ENCODE measurements around the gene LAMA4. TPM values are rescaled to one million over a fixed set of nuclear protein-coding genes. Genes with fewer than 3 reads are reported as not detected.

LAMA4 gene
- total RNA-seq, 1 donor from 2014 or later, result 0.56 TPM

- Histone ChIP-seq H3K4me3 (no peak overlapping the region), H3K27ac (no peak overlapping the region), H3K36me3 (no peaks in the 10 kb centered on the region), H3F3A (ENCODE audit: low read depth) (no peaks in the 10 kb centered on the region), H3K4me1 (peaks cover 6% of the 10 kb centered on the region), H4K20me1 (ENCODE audit: low read depth) (no peaks in the 10 kb centered on the region), H3K9me3 (ENCODE audit: low read depth) (no peaks in the 10 kb centered on the region), H3K4me2 (no peak overlapping the region), H3K79me2 (ENCODE audit: low read depth) (no peaks in the 10 kb centered on the region), H3K27me3 (no peaks in the 10 kb centered on the region), H3K9ac (no peak overlapping the region), H2AFZ (replicated peaks) (no peak overlapping the region)
- Mint-ChIP-seq H3K36me3 (no peaks in the 10 kb centered on the region), H3K27ac (no peak overlapping the region), H3K27me3 (ENCODE audit: insufficient read depth, low read depth) (peaks cover 2% of the 10 kb centered on the region), H3K9me3 (no peaks in the 10 kb centered on the region), H3K4me1 (no peaks in the 10 kb centered on the region), H3K4me3 (no peak overlapping the region)
- DNase-seq (ENCODE audit: low spot score), result no peak
- TF ChIP-seq, protein P1, sequence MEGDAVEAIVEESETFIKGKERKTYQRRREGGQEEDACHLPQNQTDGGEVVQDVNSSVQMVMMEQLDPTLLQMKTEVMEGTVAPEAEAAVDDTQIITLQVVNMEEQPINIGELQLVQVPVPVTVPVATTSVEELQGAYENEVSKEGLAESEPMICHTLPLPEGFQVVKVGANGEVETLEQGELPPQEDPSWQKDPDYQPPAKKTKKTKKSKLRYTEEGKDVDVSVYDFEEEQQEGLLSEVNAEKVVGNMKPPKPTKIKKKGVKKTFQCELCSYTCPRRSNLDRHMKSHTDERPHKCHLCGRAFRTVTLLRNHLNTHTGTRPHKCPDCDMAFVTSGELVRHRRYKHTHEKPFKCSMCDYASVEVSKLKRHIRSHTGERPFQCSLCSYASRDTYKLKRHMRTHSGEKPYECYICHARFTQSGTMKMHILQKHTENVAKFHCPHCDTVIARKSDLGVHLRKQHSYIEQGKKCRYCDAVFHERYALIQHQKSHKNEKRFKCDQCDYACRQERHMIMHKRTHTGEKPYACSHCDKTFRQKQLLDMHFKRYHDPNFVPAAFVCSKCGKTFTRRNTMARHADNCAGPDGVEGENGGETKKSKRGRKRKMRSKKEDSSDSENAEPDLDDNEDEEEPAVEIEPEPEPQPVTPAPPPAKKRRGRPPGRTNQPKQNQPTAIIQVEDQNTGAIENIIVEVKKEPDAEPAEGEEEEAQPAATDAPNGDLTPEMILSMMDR (IDR thresholded peaks at IDR 0.05), result no peak
- TF ChIP-seq EZH2 (IDR thresholded peaks at IDR 0.05), result no peak
- no peak for TF ChIP-seq EZH2phosphoT487 (IDR thresholded peaks at IDR 0.05)
These were observed 23.2 kb downstream of the LAMA4 start for GRCh38 chr6:112231164-112231563.

DNA sequence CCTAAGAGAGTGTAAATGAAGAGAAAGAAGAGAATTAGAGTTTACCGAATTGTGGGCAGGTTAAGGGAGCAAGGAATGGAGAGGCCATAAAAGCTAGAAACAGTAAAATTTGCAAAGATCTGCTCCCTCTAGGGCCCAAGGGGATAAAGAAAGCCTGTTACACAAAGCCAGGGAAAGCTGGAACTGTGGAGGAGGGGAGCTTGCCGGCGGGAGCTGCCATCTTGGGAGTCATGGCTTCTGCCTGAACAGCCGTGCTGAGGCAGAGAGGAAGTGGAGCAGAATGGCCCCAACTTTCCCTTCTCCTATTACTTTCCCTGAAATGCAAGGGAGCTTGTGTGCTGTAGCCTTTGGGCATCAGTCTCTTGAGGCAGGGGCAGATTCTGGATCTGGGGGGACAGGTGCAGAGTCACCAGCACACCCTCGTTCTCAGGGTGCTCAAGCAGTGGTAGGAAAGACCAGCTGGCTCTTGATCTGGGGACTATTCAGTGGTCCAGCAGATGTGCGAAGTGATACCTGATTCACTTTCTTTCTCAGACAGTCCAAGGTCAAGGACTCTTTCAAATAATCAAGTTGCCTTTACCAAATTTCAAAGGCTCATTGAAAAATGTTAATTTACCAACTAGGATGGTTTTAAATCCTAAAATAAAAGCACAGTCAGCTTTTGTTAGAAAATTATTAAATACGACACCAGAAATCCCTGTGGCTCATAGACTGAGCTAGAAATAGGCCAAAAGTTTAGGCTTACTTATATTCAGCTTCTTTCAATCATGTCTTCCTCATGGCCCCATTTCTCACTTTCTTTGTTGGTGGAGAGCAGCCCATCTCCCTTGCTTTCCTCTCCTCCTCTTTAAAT lies 25.7 kb downstream of the LAMA4 start:
- Histone ChIP-seq H3K4me2 (no peak overlapping the region), H3K27ac (no peak overlapping the region), H4K20me1 (ENCODE audit: low read depth) (no peaks in the 10 kb centered on the region), H3K9ac (no peak overlapping the region), H2AFZ (replicated peaks) (peak overlapping the region; percentile 59), H3K27me3 (no peaks in the 10 kb centered on the region), H3F3A (ENCODE audit: low read depth) (no peaks in the 10 kb centered on the region), H3K4me3 (no peak overlapping the region), H3K9me3 (ENCODE audit: low read depth) (no peaks in the 10 kb centered on the region), H3K79me2 (ENCODE audit: low read depth) (no peaks in the 10 kb centered on the region), H3K36me3 (no peaks in the 10 kb centered on the region), H3K4me1 (peaks cover 6% of the 10 kb centered on the region)
- Mint-ChIP-seq H3K27me3 (ENCODE audit: insufficient read depth, low read depth) (peaks cover 4% of the 10 kb centered on the region), H3K4me1 (no peaks in the 10 kb centered on the region), H3K9me3 (no peaks in the 10 kb centered on the region), H3K27ac (peak overlapping the region; percentile 3), H3K4me3 (no peak overlapping the region), H3K36me3 (no peaks in the 10 kb centered on the region)
- no peak for TF ChIP-seq EZH2 (IDR thresholded peaks at IDR 0.05)
- TF ChIP-seq, protein P1 (IDR thresholded peaks at IDR 0.05), result no peak
- TF ChIP-seq EZH2phosphoT487 (IDR thresholded peaks at IDR 0.05), result no peak
- DNase-seq (ENCODE audit: low spot score), result no peak

DNA sequence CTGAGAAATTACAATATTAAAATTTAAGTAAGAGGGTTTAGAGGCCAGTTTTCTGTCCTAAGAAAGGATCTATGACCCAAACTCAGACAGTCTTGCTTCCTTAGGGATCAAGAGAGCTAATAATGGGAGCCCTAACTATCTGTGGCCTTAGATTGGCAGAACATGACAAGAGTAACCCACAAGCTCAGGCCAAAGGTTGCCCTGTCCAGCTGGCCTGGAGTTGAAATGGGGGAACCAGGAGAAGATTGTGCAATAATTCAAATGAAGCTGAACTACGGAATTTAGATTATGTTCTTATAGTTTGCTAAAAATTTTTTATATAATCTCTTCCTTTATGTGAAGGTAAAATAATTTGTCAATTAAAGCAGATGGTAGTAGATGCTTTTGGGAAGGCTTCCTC lies 26.4 kb downstream of the LAMA4 start:
- no peak for TF ChIP-seq EZH2 (IDR thresholded peaks at IDR 0.05)
- TF ChIP-seq, protein P1 (IDR thresholded peaks at IDR 0.05), result no peak
- no peak for TF ChIP-seq EZH2phosphoT487 (IDR thresholded peaks at IDR 0.05)
- Mint-ChIP-seq H3K27me3 (ENCODE audit: insufficient read depth, low read depth) (peaks cover 4% of the 10 kb centered on the region), H3K4me1 (no peaks in the 10 kb centered on the region), H3K36me3 (no peaks in the 10 kb centered on the region), H3K9me3 (no peaks in the 10 kb centered on the region), H3K27ac (no peak overlapping the region), H3K4me3 (no peak overlapping the region)
- no peak for DNase-seq (ENCODE audit: low spot score)
- Histone ChIP-seq H3K9me3 (ENCODE audit: low read depth) (no peaks in the 10 kb centered on the region), H3K36me3 (no peaks in the 10 kb centered on the region), H4K20me1 (ENCODE audit: low read depth) (no peaks in the 10 kb centered on the region), H3F3A (ENCODE audit: low read depth) (no peaks in the 10 kb centered on the region), H3K4me3 (no peak overlapping the region), H3K79me2 (ENCODE audit: low read depth) (no peaks in the 10 kb centered on the region), H3K9ac (no peak overlapping the region), H3K27me3 (no peaks in the 10 kb centered on the region), H3K4me2 (peak overlapping the region; percentile 2), H2AFZ (replicated peaks) (peak overlapping the region; percentile 59), H3K4me1 (peaks cover 6% of the 10 kb centered on the region), H3K27ac (no peak overlapping the region)

All from neural progenitor cell (in vitro differentiated cells).